DND-41 (cell line): ENCODE data around the gene COLGALT1.

Experiments
- EZH2 ChIP-seq: IDR thresholded peaks from 3 replicates; pipeline ENCODE4 v1.6.1; 2012; ENCODE audit warnings: borderline replicate concordance, low read depth, mild to moderate bottlenecking, moderate library complexity, low read length, inconsistent platforms; ENCODE audit not compliant: severe bottlenecking
- TF ChIP-seq, protein P1 (sequence below): IDR thresholded peaks from 2 replicates; pipeline ENCODE4 v1.5.1; 2012; ENCODE audit warnings: borderline replicate concordance, low read length, moderate library complexity, mild to moderate bottlenecking; ENCODE audit not compliant: poor library complexity, severe bottlenecking; ENCODE audit errors: extremely low read depth

DNA sequence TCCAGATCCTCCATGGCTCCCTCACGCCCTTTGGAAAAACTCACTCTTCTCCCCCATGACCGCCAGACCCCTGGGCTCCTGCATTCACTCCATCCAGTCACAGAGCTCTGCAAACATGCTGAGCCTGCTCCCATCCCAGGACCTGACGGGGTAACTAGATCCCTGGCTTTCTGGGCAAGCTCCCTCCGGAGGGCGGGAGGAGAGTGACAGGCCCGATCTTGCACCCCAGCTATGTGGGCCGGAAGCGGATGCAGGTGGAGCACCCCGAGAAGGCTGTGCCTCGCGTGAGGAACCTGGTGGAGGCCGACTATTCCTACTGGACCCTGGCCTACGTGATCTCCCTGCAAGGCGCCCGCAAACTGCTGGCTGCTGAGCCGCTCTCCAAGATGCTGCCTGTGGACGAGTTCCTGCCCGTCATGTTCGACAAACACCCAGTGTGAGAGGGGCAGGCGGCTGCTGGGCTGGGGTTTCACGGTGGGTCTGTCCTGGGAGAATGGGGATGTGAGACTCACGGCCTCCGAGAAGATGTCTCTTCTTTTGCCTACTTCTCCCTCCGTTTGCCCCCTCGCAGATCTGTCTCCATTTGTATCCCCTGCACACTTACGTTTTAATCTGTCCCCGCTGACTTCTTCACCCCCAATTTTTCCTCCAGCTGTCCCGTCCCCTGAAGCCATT, 25.2 kb downstream of the COLGALT1 start:
- TF ChIP-seq, protein P1, sequence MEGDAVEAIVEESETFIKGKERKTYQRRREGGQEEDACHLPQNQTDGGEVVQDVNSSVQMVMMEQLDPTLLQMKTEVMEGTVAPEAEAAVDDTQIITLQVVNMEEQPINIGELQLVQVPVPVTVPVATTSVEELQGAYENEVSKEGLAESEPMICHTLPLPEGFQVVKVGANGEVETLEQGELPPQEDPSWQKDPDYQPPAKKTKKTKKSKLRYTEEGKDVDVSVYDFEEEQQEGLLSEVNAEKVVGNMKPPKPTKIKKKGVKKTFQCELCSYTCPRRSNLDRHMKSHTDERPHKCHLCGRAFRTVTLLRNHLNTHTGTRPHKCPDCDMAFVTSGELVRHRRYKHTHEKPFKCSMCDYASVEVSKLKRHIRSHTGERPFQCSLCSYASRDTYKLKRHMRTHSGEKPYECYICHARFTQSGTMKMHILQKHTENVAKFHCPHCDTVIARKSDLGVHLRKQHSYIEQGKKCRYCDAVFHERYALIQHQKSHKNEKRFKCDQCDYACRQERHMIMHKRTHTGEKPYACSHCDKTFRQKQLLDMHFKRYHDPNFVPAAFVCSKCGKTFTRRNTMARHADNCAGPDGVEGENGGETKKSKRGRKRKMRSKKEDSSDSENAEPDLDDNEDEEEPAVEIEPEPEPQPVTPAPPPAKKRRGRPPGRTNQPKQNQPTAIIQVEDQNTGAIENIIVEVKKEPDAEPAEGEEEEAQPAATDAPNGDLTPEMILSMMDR, result no peak
- no peak for TF ChIP-seq EZH2
